GM18951 (cell line): Measurements from ENCODE around the gene SLC43A1.

Experiments used
- POLR2A ChIP-seq: IDR thresholded peaks from 4 replicates; pipeline ENCODE4 v1.6.1; 2011; ENCODE audit warnings: mild to moderate bottlenecking; ENCODE audit not compliant: insufficient read length, insufficient read depth; ENCODE audit errors: extremely low read depth
- in situ Hi-C: fragments of 300-500 bp; cut with MboI; formaldehyde crosslinking; loops from one replicate; pipeline ENCODE4 v1.12.0; 2022; ENCODE audit warnings: low sequenced_read_pairs, mixed read lengths, inconsistent platforms; ENCODE audit not compliant: unreplicated experiment

SLC43A1 gene

DNA sequence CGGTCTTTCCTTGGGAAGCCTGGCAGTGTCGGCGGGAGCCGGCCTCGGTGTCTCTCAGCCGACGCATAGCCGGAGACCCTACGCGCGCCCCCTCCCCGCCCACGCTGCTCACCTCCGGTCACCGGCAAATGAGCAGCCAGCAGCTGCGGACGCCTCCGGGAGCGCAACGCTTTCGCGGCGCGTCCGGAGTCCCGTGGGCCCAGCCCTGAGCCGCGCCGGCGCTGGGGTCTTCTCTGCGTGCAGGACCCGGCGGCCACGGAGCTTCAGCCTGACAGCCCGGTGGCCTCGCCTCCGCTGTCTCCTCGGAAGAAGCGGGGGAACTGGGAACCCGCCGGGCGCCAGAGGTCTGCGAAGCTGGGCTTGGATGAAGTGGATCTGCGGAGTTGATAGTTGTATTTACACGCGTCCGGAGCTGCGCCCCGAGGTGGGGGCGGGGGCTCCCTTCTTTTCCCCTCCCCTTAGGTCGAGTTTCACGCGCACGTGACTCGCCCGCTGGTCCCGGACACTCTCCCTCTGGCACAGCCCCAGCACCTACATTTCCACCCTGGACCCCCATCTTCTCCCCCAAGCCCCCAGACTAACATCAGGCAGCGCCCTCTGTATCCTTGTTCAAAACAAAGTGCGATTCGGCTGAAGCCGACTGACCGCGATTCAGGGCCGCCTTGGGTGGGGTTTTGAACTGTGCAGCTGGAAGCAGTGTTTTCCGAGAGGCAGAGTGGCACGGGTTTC is at the start of gene SLC43A1:
Gene SLC43A1 (minus strand): TSS at position 371 of the 729 bp plus-strand sequence. CDS start 1,591 bp downstream, outside the sequence.
- in situ Hi-C loops, result no loop called here
- peak; percentile 47 for TF ChIP-seq POLR2A

DNA sequence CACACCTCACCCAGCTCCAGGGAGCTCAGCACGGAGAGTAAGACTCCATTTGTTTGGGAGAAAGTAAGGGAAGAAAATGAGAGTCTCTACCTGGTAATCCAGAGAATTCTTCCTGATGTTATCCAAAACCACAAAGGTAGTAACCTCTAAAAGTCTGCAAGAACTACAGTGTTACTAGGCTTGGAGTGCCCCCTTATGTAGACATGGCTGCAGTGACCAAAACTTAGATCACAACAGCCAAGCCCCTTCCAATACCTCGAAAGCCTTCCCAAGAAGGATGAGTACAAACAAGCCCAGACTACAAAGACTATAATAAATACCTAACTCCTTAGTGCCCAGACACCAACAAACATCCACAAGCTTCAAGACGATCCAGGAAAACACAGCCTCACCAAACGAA is 47.1 kb upstream of the SLC43A1 start:
- in situ Hi-C loops, result no loop called here
- no peak for TF ChIP-seq POLR2A

DNA sequence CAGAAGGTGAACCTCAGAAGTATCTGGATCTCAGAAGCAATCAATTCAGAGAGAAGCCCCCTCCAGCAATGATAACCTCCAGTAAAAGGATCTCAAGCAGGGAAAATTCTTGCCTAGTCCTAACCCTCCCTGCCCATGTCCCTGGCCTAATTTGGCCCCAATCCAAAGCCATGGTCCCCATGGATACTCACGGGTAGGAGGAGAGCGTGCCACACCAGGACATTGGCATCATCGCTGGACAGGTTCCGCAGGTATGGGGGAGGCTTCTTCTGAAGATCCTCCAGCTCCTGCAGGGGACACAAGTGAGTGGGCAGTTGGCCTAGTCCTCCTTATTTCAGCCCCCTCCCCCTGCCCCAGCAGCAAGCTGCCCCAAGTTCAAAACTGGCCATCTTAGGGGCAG is 44.6 kb upstream of the SLC43A1 start:
- TF ChIP-seq POLR2A, result no peak
- in situ Hi-C loops, result no loop called here

DNA sequence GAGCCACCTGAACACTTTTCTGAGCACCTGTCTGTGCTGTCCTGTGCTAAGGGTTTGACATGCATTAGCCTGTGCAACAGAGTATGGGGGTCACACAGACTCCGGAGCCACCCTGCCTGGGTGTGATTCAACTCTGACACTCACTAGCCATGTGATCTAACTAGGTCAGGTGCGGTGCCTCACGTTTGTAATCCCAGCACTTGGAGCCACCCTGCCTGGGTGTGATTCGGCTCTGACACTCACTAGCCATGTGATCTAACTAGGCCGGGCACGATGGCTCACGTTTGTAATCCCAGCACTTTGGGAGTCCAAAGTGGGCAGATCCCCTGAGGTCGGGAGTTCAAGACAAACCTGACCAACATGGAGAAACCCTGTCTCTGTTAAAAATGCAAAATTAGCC is 40.5 kb upstream of the SLC43A1 start:
- TF ChIP-seq POLR2A, result no peak
- in situ Hi-C loops, result no loop called here

DNA sequence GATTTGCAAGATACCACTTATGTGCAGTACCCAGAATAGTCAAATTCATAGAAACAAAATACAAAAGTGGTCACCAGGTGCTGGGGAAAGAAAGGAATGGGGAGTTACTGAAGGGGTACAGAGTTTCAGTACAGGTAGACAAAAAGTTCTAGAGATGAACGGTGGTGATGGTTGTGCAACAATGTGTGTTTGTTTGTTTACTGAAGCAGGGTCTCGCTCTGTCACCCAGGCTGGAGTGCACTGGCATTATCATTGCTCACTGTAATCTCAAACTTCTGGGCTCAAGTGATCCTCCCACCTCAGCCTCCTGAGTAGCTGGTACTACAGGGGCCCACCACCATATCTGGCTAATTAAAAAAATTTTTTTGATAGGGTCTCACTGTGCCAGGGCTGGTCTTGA is 39.9 kb upstream of the SLC43A1 start:
- in situ Hi-C loops, result no loop called here
- no peak for TF ChIP-seq POLR2A

DNA sequence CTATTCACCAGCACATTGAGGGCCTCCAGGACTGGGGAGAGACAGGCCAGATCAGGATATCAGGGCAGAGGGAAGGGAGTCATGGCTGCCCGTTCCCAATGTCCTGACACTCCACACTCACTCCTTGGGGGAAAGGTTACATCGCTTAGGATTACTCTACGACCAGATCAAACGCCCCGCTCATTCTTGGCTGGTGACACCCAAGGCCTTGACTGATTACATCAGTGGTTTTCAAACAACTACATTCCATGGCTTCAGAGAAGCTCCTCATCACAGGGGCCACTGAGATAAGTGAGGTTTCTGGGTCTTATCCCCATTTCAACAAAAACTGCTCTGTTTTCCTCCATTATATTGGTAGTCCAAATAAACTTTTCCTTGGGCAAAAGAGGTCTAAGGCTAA is 37.0 kb upstream of the SLC43A1 start:
- in situ Hi-C loops, result no loop called here
- no peak for TF ChIP-seq POLR2A

DNA sequence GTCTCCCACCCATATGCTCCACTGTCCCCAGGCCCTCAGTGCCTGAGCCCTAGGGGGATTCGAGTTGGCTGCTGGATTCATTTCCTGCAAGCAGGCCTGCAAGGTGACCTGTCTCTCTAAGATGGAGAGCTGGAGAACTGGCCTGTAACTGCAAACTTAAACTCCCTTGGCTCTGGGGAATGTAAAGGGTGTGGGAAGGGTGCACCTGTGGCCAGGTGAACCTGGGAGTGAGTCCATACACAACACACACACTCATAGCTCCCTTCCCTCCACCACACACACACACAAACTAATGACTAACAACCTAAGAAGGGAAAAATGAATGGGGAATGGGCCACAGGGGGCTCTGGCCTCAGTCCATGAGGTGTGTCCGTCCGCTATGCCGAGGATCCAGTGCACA is 36.4 kb upstream of the SLC43A1 start:
- in situ Hi-C loops, result no loop called here
- no peak for TF ChIP-seq POLR2A

DNA sequence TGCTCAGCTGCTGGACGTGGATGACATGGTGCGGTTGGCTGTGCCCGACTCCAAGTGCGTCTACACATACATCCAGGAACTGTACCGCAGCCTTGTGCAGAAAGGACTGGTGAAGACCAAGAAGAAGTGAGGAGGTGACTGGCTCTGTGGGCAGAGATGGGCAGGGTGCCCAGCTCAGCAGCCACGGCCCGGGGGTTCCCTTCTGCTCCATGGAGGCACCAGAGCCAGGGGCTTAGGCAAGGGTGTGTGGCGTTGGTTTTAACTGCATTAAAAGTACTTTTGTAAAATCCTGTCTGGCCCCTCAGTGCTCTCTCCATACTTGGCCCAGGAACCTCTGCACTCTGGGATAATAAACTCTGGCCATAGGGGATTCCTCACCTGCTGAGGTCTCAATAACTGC is 34.5 kb upstream of the SLC43A1 start:
- in situ Hi-C loops, result no loop called here
- TF ChIP-seq POLR2A, result no peak

DNA sequence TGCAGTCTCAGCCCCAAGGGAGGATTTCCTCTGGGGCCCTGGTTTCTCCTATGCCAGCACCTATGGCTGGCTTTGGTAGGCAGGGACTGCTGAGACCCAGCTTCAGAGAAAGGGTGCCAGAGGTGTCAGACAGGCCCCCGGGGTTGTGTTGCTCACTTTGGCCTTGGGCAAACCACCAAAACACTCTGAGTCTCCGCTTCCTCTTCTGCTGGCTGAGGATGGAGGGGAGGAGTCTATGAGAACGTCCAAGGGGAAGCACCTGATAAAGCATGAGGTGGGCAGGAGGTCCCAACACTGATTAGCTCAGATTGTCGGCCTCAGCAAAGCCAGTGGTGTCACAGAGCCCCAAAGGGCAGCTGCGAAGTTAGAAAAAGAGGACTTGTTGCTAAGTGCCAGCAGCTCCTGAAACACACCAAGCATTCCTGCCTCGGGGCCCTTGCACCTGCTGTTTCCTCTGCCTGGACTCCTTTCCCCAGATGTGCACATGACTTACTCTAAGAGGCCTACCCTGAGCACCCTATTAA is 32.4 kb upstream of the SLC43A1 start:
- in situ Hi-C loops, result no loop called here
- TF ChIP-seq POLR2A, result no peak

DNA sequence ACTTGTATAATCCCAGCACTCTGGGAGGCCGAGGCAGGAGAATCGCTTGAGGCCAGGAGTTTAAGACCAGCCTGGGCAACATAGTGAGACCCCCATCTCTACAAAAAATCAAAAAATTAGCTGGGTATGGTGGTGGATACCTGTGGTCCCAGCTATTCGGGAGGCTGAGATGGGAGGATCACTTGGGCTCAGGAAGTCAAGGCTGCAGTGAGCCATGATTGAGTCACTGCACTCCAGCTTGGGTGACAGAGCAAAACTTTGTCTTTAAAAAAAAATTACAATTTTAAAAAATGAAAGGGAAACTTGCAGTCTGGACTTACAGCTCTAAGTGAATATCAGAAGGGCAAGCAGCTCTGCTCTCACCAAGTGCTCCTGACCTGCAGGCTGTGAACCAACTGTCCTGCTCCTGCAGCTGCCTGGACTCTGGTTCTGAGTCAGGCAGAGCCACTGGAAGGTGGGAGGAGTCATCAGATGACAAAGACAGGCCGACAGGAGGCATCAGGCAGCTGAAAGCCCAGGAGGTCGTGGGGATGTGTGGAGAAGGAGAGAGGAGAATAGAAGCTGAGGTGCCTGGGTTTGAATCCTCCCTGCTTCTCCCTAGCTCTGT is 31.5 kb upstream of the SLC43A1 start:
- in situ Hi-C loops, result no loop called here
- no peak for TF ChIP-seq POLR2A

DNA sequence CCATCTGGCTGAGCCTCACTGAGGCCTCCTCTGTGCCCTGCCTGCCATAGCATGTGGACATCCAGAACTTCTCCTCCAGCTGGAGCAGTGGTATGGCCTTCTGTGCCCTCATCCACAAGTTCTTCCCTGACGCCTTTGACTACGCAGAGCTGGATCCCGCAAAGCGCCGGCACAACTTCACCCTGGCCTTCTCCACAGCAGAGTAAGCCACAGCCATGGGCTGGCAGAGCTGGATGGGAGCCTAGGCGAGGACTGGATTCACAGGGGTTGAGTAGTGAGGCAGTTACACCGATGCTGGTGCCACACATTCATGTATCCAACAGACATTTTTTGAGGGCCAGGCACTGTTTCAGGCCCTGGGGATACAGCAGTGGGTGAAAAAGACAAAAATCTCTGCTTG is 30.9 kb upstream of the SLC43A1 start:
- in situ Hi-C loops, result no loop called here
- no peak for TF ChIP-seq POLR2A

DNA sequence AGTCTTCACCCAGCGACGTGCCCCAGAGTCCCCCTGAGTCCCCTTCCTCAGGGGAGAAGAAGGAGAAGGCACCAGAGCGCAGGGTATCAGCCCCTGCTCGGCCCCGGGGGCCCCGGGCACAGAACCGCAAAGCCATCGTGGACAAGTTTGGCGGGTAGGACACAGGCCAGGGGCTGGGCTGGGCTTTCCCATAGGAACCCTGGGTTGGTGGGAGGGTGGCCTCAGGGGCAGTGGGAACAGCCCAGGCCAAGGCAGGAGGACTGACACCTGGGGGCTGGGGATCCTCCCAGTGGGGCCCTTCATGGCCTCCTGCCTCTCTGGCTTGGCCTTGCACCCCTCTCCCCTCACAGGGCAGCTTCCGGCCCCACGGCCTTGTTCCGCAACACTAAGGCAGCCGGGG is 30.4 kb upstream of the SLC43A1 start:
- in situ Hi-C loops, result no loop called here
- no peak for TF ChIP-seq POLR2A

DNA sequence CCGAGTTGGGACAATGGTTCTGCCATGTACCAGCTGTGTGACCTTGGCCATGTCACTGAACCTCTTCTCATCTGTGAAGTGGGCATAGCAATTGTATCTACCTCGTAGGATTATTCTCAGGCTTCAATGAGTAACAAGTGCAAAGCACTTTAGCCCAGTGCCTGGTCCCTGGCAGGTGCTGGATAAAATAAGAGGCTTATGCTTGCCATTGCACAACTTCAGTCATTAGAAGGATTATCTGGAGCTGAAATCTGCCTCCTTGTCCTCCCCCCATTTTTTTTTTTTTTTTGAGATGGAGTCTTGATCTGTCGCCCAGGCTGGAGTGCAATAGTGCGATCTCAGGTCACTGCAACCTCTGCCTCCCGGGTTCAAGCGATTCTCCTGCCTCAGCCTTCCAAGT is 29.1 kb upstream of the SLC43A1 start:
- no peak for TF ChIP-seq POLR2A
- in situ Hi-C loops, result no loop called here

DNA sequence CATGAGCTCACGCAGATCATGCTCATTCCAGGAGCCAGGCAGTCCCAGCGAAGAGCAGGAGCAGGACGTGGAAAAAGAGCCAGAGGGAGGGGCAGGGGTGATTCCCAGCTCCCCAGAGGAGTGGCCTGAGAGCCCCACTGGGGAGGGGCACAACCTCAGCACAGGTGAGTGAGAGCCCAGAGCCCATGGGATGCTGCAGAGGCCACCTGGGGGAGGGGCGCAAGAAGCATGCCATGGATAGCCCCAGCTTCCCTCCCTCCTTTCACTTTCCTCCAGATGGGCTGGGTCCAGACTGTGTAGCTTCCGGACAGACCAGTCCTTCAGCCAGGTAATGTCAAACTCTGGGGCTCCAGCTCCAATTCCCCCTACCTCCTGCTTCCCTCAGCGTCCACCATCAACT is 28.1 kb upstream of the SLC43A1 start:
- in situ Hi-C loops, result no loop called here
- TF ChIP-seq POLR2A, result no peak
